HUDEP-2 (cell line): ENCODE measurements around the gene NCOA6.
A peak's percentile ranks its signal among the peaks of the same experiment; 100 is the strongest.
"Not testable (repeated sequence)": the region's sequence is repeated elsewhere in the genome, so short reads cannot be mapped to it uniquely, and the experiment has no call there.

Source experiments
- DNase-seq, 76 experiments: peaks; one replicate each; lab custom pipeline; 2025; ENCODE audit not compliant: unreplicated experiment in 76 of 76; lab: John Stamatoyannopoulos, UW

The NCOA6 gene

GRCh38 chr20:34780291-34780690 lies 45.2 kb downstream of the NCOA6 start:
- not testable (repeated sequence) for DNase-seq

DNA sequence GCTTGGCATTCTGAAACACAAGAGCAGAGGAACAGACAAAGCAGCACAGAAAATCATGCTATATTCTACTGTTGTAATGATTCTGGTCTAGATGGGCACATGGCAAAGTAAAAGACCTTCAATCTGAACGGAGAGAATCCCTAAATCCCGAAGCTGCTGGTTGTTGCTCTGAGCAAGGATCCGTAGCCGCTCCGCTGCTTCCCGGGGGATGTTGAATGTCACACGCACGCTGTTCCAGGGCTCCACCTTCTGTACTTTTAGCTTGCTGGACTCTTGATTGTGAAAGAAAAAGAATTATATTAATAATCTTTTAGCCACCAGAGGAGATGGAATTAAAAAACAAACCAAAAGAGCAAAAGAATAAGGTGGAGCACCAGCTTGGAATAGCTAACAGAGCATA lies 49.3 kb downstream of the NCOA6 start:
- DNase-seq: no peak

GRCh38 chr20:34774886-34775285 lies 50.6 kb downstream of the NCOA6 start:
- DNase-seq: no peak

DNA sequence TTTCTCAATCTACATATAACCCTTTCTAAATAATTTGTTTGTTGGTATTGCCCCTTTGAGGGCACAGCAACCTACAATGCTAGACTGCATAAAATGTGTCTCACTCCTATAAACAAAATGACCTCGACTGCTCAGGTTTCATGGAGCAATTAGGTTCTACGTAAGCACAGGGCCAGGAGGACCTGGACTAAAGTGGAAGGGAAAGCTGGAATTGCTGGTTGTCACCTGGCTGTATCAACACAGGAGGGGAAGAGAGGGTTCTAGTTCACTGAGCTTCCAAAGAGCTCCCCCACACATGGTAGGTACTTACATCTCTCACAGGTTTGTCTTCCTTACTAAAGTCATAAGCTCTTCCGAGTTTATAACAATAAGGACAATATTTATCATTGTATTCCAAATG lies 51.0 kb downstream of the NCOA6 start:
- no peak for DNase-seq

- DNase-seq: no peak
Measured at GRCh38 chr20:34773726-34774125, 51.7 kb downstream of the NCOA6 start.

DNA sequence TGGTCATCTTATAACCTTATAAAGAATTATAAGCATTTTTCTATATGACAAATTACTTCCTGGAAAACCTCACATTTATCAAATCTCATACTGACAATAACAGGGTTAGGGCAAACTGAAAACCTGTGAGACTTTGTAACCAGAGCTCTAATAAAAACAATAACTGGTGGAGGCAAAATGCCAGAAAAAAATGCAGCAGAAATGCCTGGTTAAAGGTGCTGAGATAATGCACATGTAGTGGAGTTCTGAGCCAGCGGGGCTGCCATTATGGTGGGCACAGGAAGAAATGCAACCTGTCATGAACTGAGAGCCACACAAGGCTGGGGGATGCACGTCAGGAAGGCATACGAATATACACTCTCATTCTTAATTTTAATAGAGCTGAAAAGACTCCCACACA lies 53.0 kb downstream of the NCOA6 start:
- DNase-seq: no peak

DNA sequence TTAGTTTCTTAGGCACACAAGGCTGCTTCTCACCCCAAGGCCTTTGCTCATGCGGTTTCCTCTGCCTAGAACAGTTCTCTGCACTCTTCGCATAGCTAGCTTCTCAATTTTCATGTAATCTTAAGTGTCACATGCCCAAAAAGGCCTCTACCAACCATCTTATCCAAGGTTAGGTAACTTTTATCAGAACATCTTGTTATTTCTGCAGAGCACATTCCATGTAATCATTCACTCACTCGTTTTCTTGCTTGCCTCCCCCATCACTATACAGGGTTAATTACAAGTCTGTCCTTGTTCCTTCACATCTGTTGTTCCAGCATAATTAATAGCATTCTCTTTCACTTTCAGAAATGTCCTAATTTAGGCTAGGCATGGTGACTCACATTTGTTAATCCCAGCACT lies 53.8 kb downstream of the NCOA6 start:
- peak in 41 of 76 experiments; percentile 2 to 79 (median 35) for DNase-seq

DNA sequence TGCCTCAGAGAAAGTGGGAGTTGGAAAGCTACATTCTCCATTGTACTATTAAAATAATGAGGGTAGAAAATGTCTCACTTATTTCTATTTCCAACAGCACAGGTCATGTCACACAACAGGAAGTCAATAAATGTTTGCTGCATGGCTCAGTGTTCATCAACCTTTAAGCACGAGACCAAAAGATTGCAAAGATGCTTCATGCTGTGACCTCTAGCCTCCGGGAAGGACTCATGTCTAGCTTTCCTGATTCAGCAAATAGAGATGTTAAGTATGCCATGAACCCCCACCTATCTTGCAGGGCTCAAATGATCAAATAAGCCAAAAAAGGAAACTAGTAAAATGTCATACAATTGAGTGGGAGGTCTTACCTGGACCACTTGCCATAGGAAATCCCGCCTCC lies 57.4 kb downstream of the NCOA6 start:
- no peak for DNase-seq

GRCh38 chr20:34762031-34762555 lies 63.4 kb downstream of the NCOA6 start:
- DNase-seq: no peak

DNA sequence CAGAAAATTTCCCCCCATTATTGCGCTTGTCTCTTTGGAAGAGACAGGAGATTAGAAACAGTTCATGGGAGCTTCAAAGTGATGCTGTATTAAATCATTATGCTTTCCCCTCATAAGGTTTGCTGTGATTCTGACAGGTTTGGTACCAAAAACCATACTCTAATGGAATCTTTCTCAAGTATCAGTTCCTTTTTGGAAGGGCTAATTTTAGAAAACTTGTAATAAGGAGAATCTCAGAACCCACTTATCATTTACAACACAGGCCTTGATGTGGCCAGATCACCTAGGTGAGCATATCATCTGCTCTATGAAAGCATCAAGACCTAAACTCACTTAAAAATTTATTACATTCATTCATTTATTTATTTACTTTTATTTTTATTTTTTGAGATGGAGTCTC lies 70.1 kb downstream of the NCOA6 start:
- no peak for DNase-seq

GRCh38 chr20:34754611-34755010 lies 70.8 kb downstream of the NCOA6 start:
- no peak for DNase-seq

- no peak for DNase-seq
Measured at GRCh38 chr20:34753706-34754461, 71.6 kb downstream of the NCOA6 start.

GRCh38 chr20:34751453-34751852 lies 74.0 kb downstream of the NCOA6 start:
- no peak for DNase-seq

GRCh38 chr20:34750484-34750883 lies 75.0 kb downstream of the NCOA6 start:
- no peak for DNase-seq

- no peak for DNase-seq
Measured at GRCh38 chr20:34748709-34749108, 76.7 kb downstream of the NCOA6 start.

- no peak for DNase-seq
Measured at GRCh38 chr20:34747479-34747878, 78.0 kb downstream of the NCOA6 start.

DNA sequence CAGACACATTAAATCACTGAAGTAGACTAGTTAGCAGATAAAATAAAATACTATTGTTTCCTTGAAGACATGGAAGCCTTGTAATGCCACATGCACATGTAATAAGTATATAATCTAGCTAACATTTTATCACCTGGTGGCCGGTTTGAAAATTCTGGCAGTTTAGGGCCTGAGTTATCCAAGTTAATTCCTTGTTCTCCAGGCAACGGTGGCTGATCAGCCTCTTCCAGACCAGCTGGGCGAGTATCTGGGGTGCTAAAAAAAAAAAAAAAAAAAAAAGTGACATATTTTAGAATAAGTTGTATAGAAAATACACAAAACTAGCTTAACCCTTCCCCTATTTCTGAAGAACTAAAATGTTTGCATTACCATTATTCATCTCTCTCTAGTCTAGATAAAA lies 78.8 kb downstream of the NCOA6 start:
- no peak for DNase-seq

GRCh38 chr20:34744847-34745246 lies 80.6 kb downstream of the NCOA6 start:
- peak in 20 of 76 experiments; percentile 2 to 42 (median 20) for DNase-seq

DNA sequence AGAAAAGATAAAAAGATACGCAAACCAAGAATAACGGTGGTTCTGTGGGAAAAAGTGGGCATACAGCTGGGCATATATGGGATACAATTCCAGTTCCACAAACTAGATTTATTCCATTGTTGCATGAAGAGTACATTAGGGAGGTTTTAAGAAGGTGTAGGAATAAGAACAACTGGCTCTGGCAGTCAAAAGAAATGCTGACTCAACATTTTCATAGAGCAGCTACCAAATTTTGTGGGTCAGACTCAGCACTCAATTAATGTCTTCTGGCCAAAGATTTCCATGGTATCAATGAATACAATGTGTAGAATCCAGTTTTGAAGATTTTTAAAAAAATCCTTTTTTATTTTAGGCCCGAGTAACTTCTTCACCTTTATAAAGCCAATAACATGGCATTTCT lies 81.1 kb downstream of the NCOA6 start:
- DNase-seq: no peak

DNA sequence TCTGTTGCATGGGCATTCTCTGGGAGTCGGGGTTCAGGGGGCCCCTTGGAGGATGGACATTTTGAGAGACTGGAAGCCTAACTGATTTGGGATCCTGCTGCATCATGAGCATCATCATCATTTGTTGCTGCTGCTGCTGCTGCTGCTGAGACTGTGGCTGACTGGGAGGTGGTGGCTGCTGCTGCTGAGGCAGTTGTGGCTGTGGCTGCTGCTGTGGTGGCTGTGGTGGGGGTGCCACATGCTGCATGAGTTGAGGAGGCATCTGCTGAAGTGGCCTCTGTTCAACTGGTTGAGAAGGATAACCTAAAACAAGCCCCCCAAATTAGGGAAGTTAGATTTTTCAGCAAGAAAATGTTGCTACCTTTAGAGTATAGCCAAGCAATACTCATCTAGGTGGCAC lies 82.4 kb downstream of the NCOA6 start:
- no peak for DNase-seq

- peak in 6 of 76 experiments; percentile 3 to 40 (median 22) for DNase-seq
Measured at GRCh38 chr20:34736106-34736735, 89.2 kb downstream of the NCOA6 start.

DNA sequence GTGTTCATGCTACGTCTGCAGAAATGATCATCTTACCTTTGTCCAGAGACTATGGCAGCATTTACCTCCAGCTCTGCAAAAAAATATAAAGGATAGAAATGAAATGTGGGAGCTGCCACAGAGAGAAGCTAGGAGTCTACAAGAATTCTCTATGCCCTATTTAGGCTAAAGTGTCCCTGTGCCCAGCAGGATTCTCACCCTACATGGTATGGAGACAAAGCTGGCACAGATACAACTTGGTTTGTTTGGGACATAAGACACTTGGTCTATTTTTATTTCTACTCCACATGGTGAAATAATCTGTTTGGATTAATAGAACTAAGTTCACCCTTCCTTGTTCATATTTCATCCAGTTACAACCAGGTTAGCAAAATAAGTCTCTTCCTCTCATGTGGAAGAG lies 92.9 kb downstream of the NCOA6 start:
- DNase-seq: no peak
